K562 (cell line): ENCODE measurements around the gene COL23A1. TPM values are rescaled to one million over a fixed set of nuclear protein-coding genes. Genes with fewer than 3 reads are reported as not detected.

Experiments
- ARID4B ChIP-seq: sonication (generic); formaldehyde crosslinking; IDR thresholded peaks from 2 replicates; pipeline ENCODE4 v1.8.0; 2022; ENCODE audit warnings: mild to moderate bottlenecking, missing genetic modification reagents
- CREM ChIP-seq: IDR thresholded peaks from 2 replicates; pipeline ENCODE4 v1.6.1; 2014; ENCODE audit warnings: antibody characterized with exemption, low read depth
- CXXC5 ChIP-seq: fragments of 250-450 bp; sonication (Bioruptor Pico); IDR thresholded peaks from 2 replicates; pipeline ENCODE4 v1.8.0; 2022; ENCODE audit warnings: inconsistent platforms, mild to moderate bottlenecking, moderate library complexity
- DACH1 ChIP-seq: fragments of 450-650 bp; IDR thresholded peaks from 2 replicates; pipeline ENCODE4 v1.6.1; 2018; ENCODE audit not compliant: partially characterized antibody
- DMBX1 ChIP-seq: fragments of 250-450 bp; sonication (Bioruptor Pico); IDR thresholded peaks from 2 replicates; pipeline ENCODE4 v1.8.0; 2022; ENCODE audit warnings: inconsistent platforms, mild to moderate bottlenecking, moderate library complexity, borderline replicate concordance
- ELF4 ChIP-seq: fragments of 450-650 bp; formaldehyde crosslinking; IDR thresholded peaks from 2 replicates; pipeline ENCODE4 v1.4.0; 2022; ENCODE audit warnings: missing genetic modification characterization
- ETV5 ChIP-seq: sonication (generic); formaldehyde crosslinking; IDR thresholded peaks from 2 replicates; pipeline ENCODE4 v1.4.0; 2020; ENCODE audit warnings: low read depth, mild to moderate bottlenecking, missing genetic modification reagents
- HMG20B ChIP-seq: fragments of 250-450 bp; sonication (Bioruptor Pico); IDR thresholded peaks from 2 replicates; pipeline ENCODE4 v1.5.0; 2021; ENCODE audit warnings: mild to moderate bottlenecking
- KDM4B ChIP-seq, 2 experiments: fragments of 450-650 bp in 1 of 2; sonication (generic) in 1 of 2; IDR thresholded peaks; 2 replicates each; pipeline ENCODE4 v1.6.1; 2016 to 2017; ENCODE audit warnings: borderline replicate concordance in 2 of 2, antibody characterized with exemption in 1 of 2, low read depth in 1 of 2, mild to moderate bottlenecking in 1 of 2
- KDM5B ChIP-seq: fragments of 200-600 bp; sonication (generic); IDR thresholded peaks from 2 replicates; pipeline ENCODE4 v1.6.1; 2012; ENCODE audit warnings: low read depth, mild to moderate bottlenecking, moderate library complexity, low read length, control low read depth, inconsistent platforms; ENCODE audit not compliant: insufficient replicate concordance
- NUFIP1 ChIP-seq: fragments of 450-650 bp; IDR thresholded peaks from 2 replicates; pipeline ENCODE4 v1.6.1; 2018; ENCODE audit not compliant: partially characterized antibody
- POLR2AphosphoS5 ChIP-seq: IDR thresholded peaks from 2 replicates; pipeline ENCODE4 v1.6.1; 2011; ENCODE audit warnings: mild to moderate bottlenecking, low read depth, low read length, moderate library complexity; ENCODE audit not compliant: control insufficient read depth, insufficient read depth
- RBM22 ChIP-seq: fragments of 200-400 bp; formaldehyde crosslinking; IDR thresholded peaks from 2 replicates; pipeline ENCODE4 v1.6.1; 2018; ENCODE audit warnings: low read length, low read depth; ENCODE audit not compliant: poor library complexity, severe bottlenecking
- RBM25 ChIP-seq: fragments of 200-400 bp; formaldehyde crosslinking; IDR thresholded peaks from 2 replicates; pipeline ENCODE4 v1.6.1; 2018; ENCODE audit warnings: low read length, low read depth, moderate library complexity; ENCODE audit not compliant: severe bottlenecking
- SLC30A9 ChIP-seq: fragments of 250-450 bp; sonication (Bioruptor Pico); IDR thresholded peaks from 2 replicates; pipeline ENCODE4 v1.8.0; 2022; ENCODE audit warnings: mild to moderate bottlenecking, moderate library complexity
- STAG1 ChIP-seq: sonication (generic); formaldehyde crosslinking; IDR thresholded peaks from 2 replicates; pipeline ENCODE4 v1.5.0; 2020; ENCODE audit warnings: missing genetic modification reagents, borderline replicate concordance
- XRCC5 ChIP-seq: fragments of 200-400 bp; formaldehyde crosslinking; IDR thresholded peaks from 2 replicates; pipeline ENCODE4 v1.6.1; 2017; ENCODE audit warnings: low read depth, mild to moderate bottlenecking, low read length
- ZFP1 ChIP-seq: fragments of 450-650 bp; formaldehyde crosslinking; IDR thresholded peaks from 2 replicates; pipeline ENCODE4 v1.4.0; 2020; ENCODE audit warnings: mild to moderate bottlenecking, mixed read lengths
- polyA plus RNA-seq, 8 experiments: library from polyadenylated mRNA; depleted of rRNA in 4 of 8; stranded (reverse) in 5 of 8; unstranded in 3 of 8; fragments of >200 nt; fragmentation: Nextera tagmentation in 2 of 8; fragmentation: Illumina TruSeq in 1 of 8; extraction: Ambion mirVana in 2 of 8; extraction: Trizol in 1 of 8; gene quantifications; 2 replicates each; pipeline versions ENCODE4 v1.2.1 to v1.2.3, GENCODE V29; 2011 to 2014; ENCODE audit warnings: inconsistent platforms in 1 of 8, missing spikeins in 1 of 8
- total RNA-seq, 7 experiments: library from RNA; depleted of rRNA in 6 of 7; stranded (reverse); fragments of >200 nt in 6 of 7; fragmentation: Illumina TruSeq in 2 of 7; extraction: Trizol in 2 of 7; gene quantifications; 2 replicates each; pipeline versions ENCODE4 v1.2.1 to v1.2.3, GENCODE V29; 2011 to 2021; ENCODE audit warnings: low replicate concordance in 1 of 7
- TF ChIP-seq, protein P1 (sequence below): fragments of 450-650 bp; formaldehyde crosslinking; IDR thresholded peaks from 2 replicates; pipeline ENCODE4 v1.4.0; 2020; ENCODE audit warnings: mild to moderate bottlenecking
- TF ChIP-seq, protein P2 (sequence below), 2 experiments: IDR thresholded peaks; 2 replicates each; pipeline ENCODE4 v1.6.1; 2011; ENCODE audit warnings: borderline replicate concordance in 1 of 2, control low read depth in 1 of 2, low read depth in 1 of 2, low read length in 1 of 2, mild to moderate bottlenecking in 1 of 2, mixed read lengths in 1 of 2, moderate library complexity in 1 of 2; ENCODE audit not compliant: insufficient read depth in 1 of 2, insufficient read length in 1 of 2, poor library complexity in 1 of 2, severe bottlenecking in 1 of 2; ENCODE audit errors: extremely low read depth in 1 of 2

The COL23A1 gene
- total and polyA plus RNA-seq, 9 of the 15 experiments (the other 6 are each of a cell fraction or from before 2014, with no cell fraction given), result 0.09 TPM; not detected in 8

DNA sequence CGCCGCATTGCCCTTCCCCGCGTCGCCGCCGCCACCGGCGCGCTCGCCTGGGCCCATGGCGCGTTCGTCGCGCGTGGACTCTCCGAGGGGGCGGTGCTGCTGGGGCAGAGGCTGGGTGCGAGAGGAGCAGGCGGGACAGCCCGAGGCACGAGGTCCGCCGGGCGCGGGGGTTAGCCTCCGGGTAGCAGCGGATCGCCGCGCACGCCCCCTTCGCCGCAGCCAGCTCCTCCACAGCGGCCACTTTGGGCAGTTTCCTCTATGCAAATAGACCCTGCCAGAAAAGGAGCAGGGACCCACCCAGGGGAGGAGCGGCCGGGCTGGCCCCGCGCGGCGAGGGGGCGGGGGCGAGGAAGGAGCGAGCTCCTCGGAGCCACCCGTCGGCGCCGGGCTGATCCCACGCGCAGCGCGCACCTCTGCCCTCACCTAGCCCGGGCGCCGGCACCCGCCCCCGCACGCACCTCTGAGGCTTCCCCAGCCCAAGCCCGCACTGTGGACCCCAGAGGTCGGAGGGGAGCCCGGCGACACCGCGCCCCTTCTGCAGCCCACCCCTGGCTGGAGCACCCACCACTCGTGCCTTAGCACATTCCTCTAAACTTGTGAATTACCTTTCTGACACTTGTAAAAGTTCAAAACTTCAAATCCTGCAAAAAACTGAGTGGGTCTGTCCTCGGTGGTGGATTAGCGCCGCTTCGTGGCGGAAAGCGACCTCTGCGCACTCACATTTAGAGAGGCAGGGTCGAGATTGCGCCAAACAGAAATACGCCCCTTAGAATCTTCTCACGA lies at the start of gene COL23A1 (continued):
- TF ChIP-seq ARID4B (0 out of 2 replicates have a peak, but pooled peaks have one; percentile 35), RBM22 (no peak), STAG1 (CRISPR knock-in tag) (peak; percentile 89; the same call in 1 of the 2 replicates), POLR2AphosphoS5 (no peak), ELF4 (CRISPR knock-in tag) (no peak), DMBX1 (CRISPR knock-in tag) (no peak), KDM5B (peak; percentile 31), KDM4B (IDR thresholded peaks at IDR 0.05; ENCODE audit: borderline replicate concordance in 2 of 2, low read depth in 1 of 2) (no peak), ZFP1 (0 out of 2 replicates have a peak, but pooled peaks have one; percentile 26), ETV5 (CRISPR knock-in tag) (no peak), CREM (no peak), DACH1 (no peak), SLC30A9 (CRISPR knock-in tag) (no peak), XRCC5 (no peak), CXXC5 (CRISPR knock-in tag) (no peak), HMG20B (CRISPR knock-in tag) (no peak), RBM25 (no peak), NUFIP1 (no peak)
- TF ChIP-seq, protein P1, sequence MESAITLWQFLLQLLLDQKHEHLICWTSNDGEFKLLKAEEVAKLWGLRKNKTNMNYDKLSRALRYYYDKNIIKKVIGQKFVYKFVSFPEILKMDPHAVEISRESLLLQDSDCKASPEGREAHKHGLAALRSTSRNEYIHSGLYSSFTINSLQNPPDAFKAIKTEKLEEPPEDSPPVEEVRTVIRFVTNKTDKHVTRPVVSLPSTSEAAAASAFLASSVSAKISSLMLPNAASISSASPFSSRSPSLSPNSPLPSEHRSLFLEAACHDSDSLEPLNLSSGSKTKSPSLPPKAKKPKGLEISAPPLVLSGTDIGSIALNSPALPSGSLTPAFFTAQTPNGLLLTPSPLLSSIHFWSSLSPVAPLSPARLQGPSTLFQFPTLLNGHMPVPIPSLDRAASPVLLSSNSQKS (CRISPR knock-in tag), result no peak
- TF ChIP-seq, protein P2, sequence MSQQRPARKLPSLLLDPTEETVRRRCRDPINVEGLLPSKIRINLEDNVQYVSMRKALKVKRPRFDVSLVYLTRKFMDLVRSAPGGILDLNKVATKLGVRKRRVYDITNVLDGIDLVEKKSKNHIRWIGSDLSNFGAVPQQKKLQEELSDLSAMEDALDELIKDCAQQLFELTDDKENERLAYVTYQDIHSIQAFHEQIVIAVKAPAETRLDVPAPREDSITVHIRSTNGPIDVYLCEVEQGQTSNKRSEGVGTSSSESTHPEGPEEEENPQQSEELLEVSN (IDR thresholded peaks at IDR 0.05; ENCODE audit: borderline replicate concordance in 1 of 2, extremely low read depth in 1 of 2, insufficient read depth in 1 of 2, insufficient read length in 1 of 2, low read depth in 1 of 2, low read length in 1 of 2, poor library complexity in 1 of 2, severe bottlenecking in 1 of 2), result peak in 1 of 2 experiments; percentile 78
